BE2C (cell line): ENCODE measurements around the gene MT1A.
"Not testable (repeated sequence)": the region's sequence is repeated elsewhere in the genome, so short reads cannot be mapped to it uniquely, and the experiment has no call there.

ENCODE experiments used
- DNase-seq: peaks from one replicate; pipeline ENCODE4 v3.0.0-alpha.2; 2020
- H3K27me3 ChIP-seq: fragments of 250-450 bp; sonication (Bioruptor Pico); 2 replicates; pipeline ENCODE4 v1.5.1; 2020; ENCODE audit warnings: mild to moderate bottlenecking
- H3K36me3 ChIP-seq: fragments of 250-450 bp; sonication (Bioruptor Pico); 2 replicates; pipeline ENCODE4 v1.5.1; 2020; ENCODE audit warnings: mild to moderate bottlenecking
- H3K4me1 ChIP-seq: fragments of 250-450 bp; sonication (Bioruptor Pico); 2 replicates; pipeline ENCODE4 v1.5.1; 2020
- H3K4me3 ChIP-seq: 2 replicates; pipeline ENCODE4 v1.5.1; 2011; ENCODE audit warnings: low read depth, low read length
- H3K9me3 ChIP-seq: fragments of 250-450 bp; sonication (Bioruptor Pico); 2 replicates; pipeline ENCODE4 v1.5.1; 2020
- TF ChIP-seq, protein P1 (sequence below): IDR thresholded peaks from 2 replicates; pipeline ENCODE4 v1.5.1; 2012; ENCODE audit warnings: mild to moderate bottlenecking, low read depth, low read length

Gene MT1A

DNA sequence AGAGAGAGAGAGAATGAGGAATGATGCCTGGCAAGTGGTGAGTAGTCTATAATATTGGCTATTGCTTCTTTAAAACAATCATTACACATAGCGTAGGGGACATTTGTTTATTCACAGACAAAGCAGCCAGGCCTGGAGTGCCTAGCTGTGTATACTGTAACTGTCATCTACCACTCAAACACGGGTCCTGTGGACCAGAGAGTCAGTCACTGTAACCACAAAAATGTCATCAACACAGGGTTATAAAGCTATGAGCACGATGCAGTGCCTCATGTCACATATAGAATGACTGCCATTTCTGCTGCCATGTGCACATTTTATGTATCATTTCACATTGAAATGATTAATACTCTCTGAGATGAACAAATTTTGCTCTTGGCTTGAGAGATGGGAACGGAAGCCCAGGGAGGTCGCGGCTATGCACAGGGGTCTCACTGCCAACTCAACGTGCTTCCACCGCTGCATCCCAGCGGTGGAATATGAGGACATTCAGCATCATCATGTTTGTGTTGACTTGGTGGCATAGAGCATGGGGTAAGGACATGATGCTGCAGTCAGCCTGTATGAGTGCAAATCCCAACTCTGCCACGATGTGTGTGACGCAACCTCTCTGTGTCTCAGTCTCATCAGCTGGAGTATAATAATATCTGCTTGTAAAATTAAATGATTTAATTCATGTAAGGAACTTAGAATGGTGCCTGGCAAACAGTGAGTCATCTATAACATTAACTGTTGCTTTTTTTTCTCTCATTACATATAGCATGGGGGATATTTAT lies 34.5 kb downstream of the MT1A start:
- H3K4me3 ChIP-seq, result no peak overlapping the region
- no peak for DNase-seq
- H3K36me3 ChIP-seq, result no peaks in the 10 kb centered on the region
- no peaks in the 10 kb centered on the region for H3K4me1 ChIP-seq
- TF ChIP-seq, protein P1, sequence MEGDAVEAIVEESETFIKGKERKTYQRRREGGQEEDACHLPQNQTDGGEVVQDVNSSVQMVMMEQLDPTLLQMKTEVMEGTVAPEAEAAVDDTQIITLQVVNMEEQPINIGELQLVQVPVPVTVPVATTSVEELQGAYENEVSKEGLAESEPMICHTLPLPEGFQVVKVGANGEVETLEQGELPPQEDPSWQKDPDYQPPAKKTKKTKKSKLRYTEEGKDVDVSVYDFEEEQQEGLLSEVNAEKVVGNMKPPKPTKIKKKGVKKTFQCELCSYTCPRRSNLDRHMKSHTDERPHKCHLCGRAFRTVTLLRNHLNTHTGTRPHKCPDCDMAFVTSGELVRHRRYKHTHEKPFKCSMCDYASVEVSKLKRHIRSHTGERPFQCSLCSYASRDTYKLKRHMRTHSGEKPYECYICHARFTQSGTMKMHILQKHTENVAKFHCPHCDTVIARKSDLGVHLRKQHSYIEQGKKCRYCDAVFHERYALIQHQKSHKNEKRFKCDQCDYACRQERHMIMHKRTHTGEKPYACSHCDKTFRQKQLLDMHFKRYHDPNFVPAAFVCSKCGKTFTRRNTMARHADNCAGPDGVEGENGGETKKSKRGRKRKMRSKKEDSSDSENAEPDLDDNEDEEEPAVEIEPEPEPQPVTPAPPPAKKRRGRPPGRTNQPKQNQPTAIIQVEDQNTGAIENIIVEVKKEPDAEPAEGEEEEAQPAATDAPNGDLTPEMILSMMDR, result no peak
- H3K9me3 ChIP-seq, result no peaks in the 10 kb centered on the region
- peaks cover 50% of the 10 kb centered on the region for H3K27me3 ChIP-seq

DNA sequence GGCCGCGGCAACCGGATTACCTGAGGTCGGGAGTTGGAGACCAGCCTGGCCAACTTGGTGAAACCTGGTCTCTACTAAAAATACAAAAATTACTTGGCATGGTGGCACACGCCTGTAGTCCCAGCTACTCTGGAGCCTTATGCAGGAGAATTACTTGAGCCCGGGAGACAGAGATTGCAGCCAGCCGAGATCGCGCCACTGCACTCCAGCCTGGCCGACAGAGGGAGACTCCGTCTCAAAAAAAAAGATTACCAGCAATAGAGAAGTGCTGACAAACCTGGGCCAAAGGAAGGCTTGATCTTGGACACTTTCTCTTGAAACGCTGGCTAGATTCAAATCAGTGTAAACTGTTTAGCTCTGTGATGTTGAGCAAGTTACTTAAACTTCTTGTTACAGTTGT lies 35.5 kb downstream of the MT1A start:
- TF ChIP-seq, protein P1, result peak; percentile 60
- H3K9me3 ChIP-seq, result no peaks in the 10 kb centered on the region
- no peaks in the 10 kb centered on the region for H3K36me3 ChIP-seq
- H3K27me3 ChIP-seq, result peaks cover 40% of the 10 kb centered on the region
- H3K4me1 ChIP-seq, result no peaks in the 10 kb centered on the region
- DNase-seq, result no peak
- H3K4me3 ChIP-seq, result no peak overlapping the region

DNA sequence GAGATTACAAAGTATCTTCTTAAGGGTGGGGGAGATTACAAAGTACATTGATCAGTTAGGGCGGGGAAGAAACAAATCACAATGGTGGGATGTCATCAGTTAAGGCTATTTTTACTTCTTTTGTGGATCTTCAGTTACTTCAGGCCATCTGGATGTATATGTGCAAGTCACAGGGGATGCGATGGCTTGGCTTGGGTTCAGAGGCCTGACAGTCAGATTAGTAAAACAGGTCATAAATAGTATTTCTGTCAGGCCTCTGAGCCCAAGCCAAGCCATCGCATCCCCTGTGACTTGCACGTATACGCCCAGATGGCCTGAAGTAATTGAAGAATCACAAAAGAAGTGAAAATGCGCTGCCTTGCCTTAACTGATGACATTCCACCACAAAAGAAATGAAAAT lies 36.1 kb downstream of the MT1A start:
- H3K4me3 ChIP-seq, H3K4me1 ChIP-seq, DNase-seq, H3K36me3 ChIP-seq, H3K9me3 ChIP-seq: not testable (repeated sequence)
- H3K27me3 ChIP-seq, result peaks cover 33% of the 10 kb centered on the region

DNA sequence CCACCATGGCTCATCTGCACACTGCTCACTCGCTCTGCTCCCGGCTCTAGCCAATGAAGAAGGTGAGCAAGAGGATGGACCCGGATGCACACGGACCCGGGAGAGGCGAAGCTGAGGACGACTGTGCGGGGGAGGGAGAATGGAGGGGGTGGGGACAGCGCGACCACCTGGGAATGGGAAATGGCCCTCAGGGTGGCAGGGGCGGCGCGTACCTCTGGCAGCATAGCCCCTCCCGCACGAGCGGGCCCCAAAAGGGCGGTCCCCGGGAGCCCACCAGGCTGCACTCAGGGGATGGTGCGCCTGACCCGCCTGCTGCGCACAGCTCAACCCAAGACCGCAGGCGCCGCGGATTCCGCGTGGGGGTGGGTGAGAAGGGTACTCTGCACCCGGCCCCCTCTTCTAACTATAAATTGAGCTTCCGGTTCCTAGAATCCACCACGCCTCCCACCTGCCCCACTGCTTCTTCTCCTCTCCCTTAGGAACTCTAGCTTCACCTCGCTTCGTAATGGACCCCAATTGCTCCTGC lies 37.3 kb downstream of the MT1A start:
- no peaks in the 10 kb centered on the region for H3K4me1 ChIP-seq

DNA sequence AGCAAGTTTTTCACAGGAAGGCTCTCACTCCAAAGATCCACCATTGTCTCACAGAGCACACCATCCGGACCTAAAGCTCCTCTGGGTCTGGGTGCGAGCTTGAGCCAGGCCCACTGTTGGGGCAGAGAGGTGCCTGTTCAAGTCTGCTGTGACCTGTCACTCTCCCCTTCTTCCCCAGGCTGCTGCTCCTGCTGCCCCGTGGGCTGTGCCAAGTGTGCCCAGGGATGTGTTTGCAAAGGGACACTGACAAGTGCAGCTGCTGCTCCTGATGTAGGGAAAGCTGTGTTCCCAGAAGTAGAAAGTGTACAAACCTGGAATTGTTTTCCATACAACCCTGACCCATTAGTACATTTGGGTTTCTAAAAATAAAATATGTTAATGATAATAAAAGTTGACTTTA lies 39.0 kb downstream of the MT1A start:
- DNase-seq, result no peak
- H3K36me3 ChIP-seq, result no peaks in the 10 kb centered on the region
- no peak overlapping the region for H3K4me3 ChIP-seq
- TF ChIP-seq, protein P1, result no peak
- H3K27me3 ChIP-seq, result peaks cover 7% of the 10 kb centered on the region; the same call in 1 of the 2 replicates
- H3K4me1 ChIP-seq, result no peaks in the 10 kb centered on the region
- no peaks in the 10 kb centered on the region for H3K9me3 ChIP-seq

More for the DNA sequence above, 37.3 kb downstream of the MT1A start:
- no peaks in the 10 kb centered on the region for H3K36me3 ChIP-seq
- H3K4me3 ChIP-seq, result no peak overlapping the region
- no peaks in the 10 kb centered on the region for H3K9me3 ChIP-seq
- H3K27me3 ChIP-seq, result peaks cover 22% of the 10 kb centered on the region
- TF ChIP-seq, protein P1, result no peak
- no peak for DNase-seq

DNA sequence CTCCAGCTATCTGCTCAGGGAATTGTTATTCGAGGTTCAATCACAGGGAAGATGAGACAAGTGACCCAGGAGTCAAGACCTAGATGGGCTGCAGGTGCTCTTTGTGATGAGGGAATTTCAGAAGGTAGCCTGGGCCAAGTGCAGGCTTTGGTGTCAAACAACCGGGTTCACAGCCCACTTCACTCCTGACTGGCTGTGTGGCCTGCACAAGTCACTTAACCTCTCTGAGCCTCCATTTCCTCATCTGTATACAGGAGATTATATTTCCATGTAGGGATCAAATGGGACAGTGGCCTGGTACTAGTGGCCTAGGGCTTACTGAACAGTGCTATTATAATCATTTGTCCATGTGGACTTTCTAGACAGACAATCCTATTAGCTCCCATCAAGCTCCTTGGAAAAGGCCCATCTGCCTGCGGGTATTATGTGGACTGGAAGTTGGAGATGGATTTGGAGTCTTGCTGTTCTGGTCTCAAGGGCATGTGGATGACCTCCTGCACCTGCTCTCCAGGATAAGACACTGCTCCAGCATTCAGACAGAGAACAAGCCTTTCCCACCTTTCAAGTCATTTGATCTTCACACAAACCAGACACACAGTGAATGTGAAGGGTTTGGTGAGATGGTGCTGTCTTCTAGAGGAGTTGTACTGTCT lies 40.7 kb downstream of the MT1A start:
- Histone ChIP-seq H3K9me3 (no peaks in the 10 kb centered on the region), H3K4me3 (no peak overlapping the region), H3K4me1 (no peaks in the 10 kb centered on the region), H3K36me3 (no peaks in the 10 kb centered on the region), H3K27me3 (no peaks in the 10 kb centered on the region)
- no peak for DNase-seq
- TF ChIP-seq, protein P1, result no peak
